COLO668 (cell line): ENCODE data around the gene WNT3A.

Experiments used
- DNase-seq: peaks from one replicate; lab custom pipeline; 2025; ENCODE audit not compliant: unreplicated experiment; lab: John Stamatoyannopoulos, UW

The WNT3A gene

GRCh38 chr1:228109962-228110488, 103.2 kb downstream of the WNT3A start:
- DNase-seq = no peak

- no peak for DNase-seq
Measured at GRCh38 chr1:228110556-228110955, 103.8 kb downstream of the WNT3A start.
